Smooth muscle cell (in vitro differentiated cells): ENCODE results near the gene MAP3K2. TPM values are rescaled to one million over a fixed set of nuclear protein-coding genes. Genes with fewer than 3 reads are reported as not detected.

Experiments used
- DNase-seq: peaks from one replicate; lab custom pipeline; 2025; ENCODE audit not compliant: unreplicated experiment; lab: John Stamatoyannopoulos, UW
- H2AFZ ChIP-seq: fragments of 200-600 bp; sonication (generic); 2 replicates; pipeline ENCODE4 v1.6.0; 2016; ENCODE audit warnings: antibody characterized with exemption, low read depth, mild to moderate bottlenecking
- H3F3A ChIP-seq: fragments of 200-600 bp; sonication (generic); 2 replicates; pipeline ENCODE4 v1.6.0; 2017; ENCODE audit warnings: antibody characterized with exemption, low read depth
- H3K27ac ChIP-seq: fragments of 200-600 bp; sonication (generic); 2 replicates; pipeline ENCODE4 v1.5.1; 2016; ENCODE audit warnings: low read depth, mild to moderate bottlenecking
- H3K27me3 ChIP-seq: fragments of 200-600 bp; sonication (generic); 2 replicates; pipeline ENCODE4 v1.6.1; 2016; ENCODE audit warnings: low read depth, mild to moderate bottlenecking
- H3K36me3 ChIP-seq: fragments of 200-600 bp; sonication (generic); 2 replicates; pipeline ENCODE4 v1.5.1; 2016; ENCODE audit warnings: low read depth
- H3K4me1 ChIP-seq: fragments of 200-600 bp; sonication (generic); 2 replicates; pipeline ENCODE4 v1.5.1; 2016; ENCODE audit warnings: low read depth
- H3K4me2 ChIP-seq: fragments of 200-600 bp; sonication (generic); 2 replicates; pipeline ENCODE4 v1.6.0; 2016; ENCODE audit warnings: mild to moderate bottlenecking
- H3K4me3 ChIP-seq: fragments of 200-600 bp; sonication (generic); 2 replicates; pipeline ENCODE4 v1.5.1; 2016; ENCODE audit warnings: mild to moderate bottlenecking
- H3K79me2 ChIP-seq: fragments of 200-600 bp; sonication (generic); 2 replicates; pipeline ENCODE4 v1.6.0; 2016; ENCODE audit warnings: low read depth, mild to moderate bottlenecking
- H3K9ac ChIP-seq: fragments of 200-600 bp; sonication (generic); 2 replicates; pipeline ENCODE4 v1.6.0; 2016; ENCODE audit warnings: low read depth
- H3K9me3 ChIP-seq: fragments of 200-600 bp; sonication (generic); replicated peaks from 2 replicates; pipeline ENCODE4 v1.5.1; 2016; ENCODE audit warnings: low read depth
- H4K20me1 ChIP-seq: fragments of 200-600 bp; sonication (generic); 2 replicates; pipeline ENCODE4 v1.6.0; 2016; ENCODE audit warnings: low read depth
- WGBS: methylation state at CpG from one replicate; pipeline ENCODE4 v1.1.7; 2016; ENCODE audit warnings: low lambda C conversion rate; 5-methylcytosine and 5-hydroxymethylcytosine counted together
- polyA plus RNA-seq: library from polyadenylated mRNA; unstranded; fragments of >200 nt; fragmentation: Nextera tagmentation; extraction: Ambion mirVana; gene quantifications from 2 replicates; pipeline ENCODE4 v1.2.1, GENCODE V29; 2016
- total RNA-seq: library from RNA; depleted of rRNA; stranded (reverse); fragments of >200 nt; gene quantifications from 2 replicates; pipeline ENCODE4 v1.2.3, GENCODE V29; 2014
- TF ChIP-seq, protein P1 (sequence below): fragments of 200-600 bp; sonication (generic); IDR thresholded peaks from 2 replicates; pipeline ENCODE4 v1.5.1; 2017; ENCODE audit warnings: borderline replicate concordance, mild to moderate bottlenecking, antibody characterized with exemption; ENCODE audit not compliant: insufficient read depth, poor library complexity, severe bottlenecking

MAP3K2 gene
- total and polyA plus RNA-seq, 2 experiments from 2014 or later = 39.2 to 46.7 TPM

DNA sequence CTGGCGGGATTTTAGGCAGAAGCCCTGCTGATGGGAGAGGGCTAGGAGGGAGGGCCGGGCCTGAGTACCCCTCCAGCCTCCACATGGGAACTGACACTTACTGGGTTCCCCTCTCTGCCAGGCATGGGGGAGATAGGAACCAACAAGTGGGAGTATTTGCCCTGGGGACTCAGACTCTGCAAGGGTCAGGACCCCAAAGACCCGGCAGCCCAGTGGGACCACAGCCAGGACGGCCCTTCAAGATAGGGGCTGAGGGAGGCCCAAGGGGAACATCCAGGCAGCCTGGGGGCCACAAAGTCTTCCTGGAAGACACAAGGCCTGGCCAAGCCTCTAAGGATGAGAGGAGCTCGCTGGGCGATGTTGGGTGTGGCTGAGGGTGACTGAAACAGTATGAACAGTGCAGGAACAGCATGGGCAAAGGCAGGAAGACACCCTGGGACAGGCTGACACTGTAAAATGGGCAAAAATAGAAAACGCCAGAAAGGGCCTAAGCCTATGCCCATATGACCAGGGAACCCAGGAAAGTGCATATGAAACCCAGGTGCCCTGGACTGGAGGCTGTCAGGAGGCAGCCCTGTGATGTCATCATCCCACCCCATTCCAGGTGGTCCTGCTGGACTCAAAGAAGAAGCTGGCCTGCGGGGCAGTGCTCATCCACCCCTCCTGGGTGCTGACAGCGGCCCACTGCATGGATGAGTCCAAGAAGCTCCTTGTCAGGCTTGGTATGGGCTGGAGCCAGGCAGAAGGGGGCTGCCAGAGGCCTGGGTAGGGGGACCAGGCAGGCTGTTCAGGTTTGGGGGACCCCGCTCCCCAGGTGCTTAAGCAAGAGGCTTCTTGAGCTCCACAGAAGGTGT, 39.0 kb upstream of the MAP3K2 start:
- H3K9me3 ChIP-seq = no peaks in the 10 kb centered on the region
- no peak overlapping the region for H3K27ac ChIP-seq
- no peaks in the 10 kb centered on the region for H3K4me1 ChIP-seq
- H3F3A ChIP-seq = peaks cover 4% of the 10 kb centered on the region
- H3K27me3 ChIP-seq = peaks cover 28% of the 10 kb centered on the region
- H3K36me3 ChIP-seq = no peaks in the 10 kb centered on the region
- H4K20me1 ChIP-seq = no peaks in the 10 kb centered on the region
- no peak overlapping the region for H2AFZ ChIP-seq
- no peak overlapping the region for H3K9ac ChIP-seq
- H3K79me2 ChIP-seq = no peaks in the 10 kb centered on the region
- H3K4me2 ChIP-seq = no peak overlapping the region
- WGBS = 95% methylated on average over 10 of the region's 10 CpGs
- H3K4me3 ChIP-seq = no peak overlapping the region
- TF ChIP-seq, protein P1, sequence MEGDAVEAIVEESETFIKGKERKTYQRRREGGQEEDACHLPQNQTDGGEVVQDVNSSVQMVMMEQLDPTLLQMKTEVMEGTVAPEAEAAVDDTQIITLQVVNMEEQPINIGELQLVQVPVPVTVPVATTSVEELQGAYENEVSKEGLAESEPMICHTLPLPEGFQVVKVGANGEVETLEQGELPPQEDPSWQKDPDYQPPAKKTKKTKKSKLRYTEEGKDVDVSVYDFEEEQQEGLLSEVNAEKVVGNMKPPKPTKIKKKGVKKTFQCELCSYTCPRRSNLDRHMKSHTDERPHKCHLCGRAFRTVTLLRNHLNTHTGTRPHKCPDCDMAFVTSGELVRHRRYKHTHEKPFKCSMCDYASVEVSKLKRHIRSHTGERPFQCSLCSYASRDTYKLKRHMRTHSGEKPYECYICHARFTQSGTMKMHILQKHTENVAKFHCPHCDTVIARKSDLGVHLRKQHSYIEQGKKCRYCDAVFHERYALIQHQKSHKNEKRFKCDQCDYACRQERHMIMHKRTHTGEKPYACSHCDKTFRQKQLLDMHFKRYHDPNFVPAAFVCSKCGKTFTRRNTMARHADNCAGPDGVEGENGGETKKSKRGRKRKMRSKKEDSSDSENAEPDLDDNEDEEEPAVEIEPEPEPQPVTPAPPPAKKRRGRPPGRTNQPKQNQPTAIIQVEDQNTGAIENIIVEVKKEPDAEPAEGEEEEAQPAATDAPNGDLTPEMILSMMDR = no peak
- no peak for DNase-seq

DNA sequence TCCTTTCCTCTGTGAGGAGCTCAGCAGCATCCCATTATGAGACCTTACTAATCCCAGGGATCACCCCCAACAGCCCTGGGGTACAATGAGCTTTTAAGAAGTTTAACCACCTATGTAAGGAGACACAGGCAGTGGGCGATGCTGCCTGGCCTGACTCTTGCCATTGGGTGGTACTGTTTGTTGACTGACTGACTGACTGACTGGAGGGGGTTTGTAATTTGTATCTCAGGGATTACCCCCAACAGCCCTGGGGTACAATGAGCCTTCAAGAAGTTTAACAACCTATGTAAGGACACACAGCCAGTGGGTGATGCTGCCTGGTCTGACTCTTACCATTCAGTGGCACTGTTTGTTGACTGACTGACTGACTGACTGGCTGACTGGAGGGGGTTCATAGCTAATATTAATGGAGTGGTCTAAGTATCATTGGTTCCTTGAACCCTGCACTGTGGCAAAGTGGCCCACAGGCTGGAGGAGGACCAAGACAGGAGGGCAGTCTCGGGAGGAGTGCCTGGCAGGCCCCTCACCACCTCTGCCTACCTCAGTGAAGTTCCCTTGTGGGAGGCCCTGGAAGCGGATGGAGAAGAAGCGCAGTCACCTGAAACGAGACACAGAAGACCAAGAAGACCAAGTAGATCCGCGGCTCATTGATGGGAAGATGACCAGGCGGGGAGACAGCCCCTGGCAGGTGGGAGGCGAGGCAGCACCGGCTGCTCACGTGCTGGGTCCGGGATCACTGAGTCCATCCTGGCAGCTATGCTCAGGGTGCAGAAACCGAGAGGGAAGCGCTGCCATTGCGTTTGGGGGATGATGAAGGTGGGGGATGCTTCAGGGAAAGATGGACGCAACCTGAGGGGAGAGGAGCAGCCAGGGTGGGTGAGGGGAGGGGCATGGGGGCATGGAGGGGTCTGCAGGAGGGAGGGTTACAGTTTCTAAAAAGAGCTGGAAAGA, 38.0 kb upstream of the MAP3K2 start:
- TF ChIP-seq, protein P1 = no peak
- no peak overlapping the region for H3K4me3 ChIP-seq
- H3K36me3 ChIP-seq = no peaks in the 10 kb centered on the region
- no peaks in the 10 kb centered on the region for H3K4me1 ChIP-seq
- H3K4me2 ChIP-seq = no peak overlapping the region
- no peaks in the 10 kb centered on the region for H3K79me2 ChIP-seq
- DNase-seq = no peak
- H2AFZ ChIP-seq = no peak overlapping the region
- 95% methylated on average over 15 of the region's 16 CpGs for WGBS
- H3F3A ChIP-seq = peaks cover 4% of the 10 kb centered on the region
- no peak overlapping the region for H3K9ac ChIP-seq
- peaks cover 28% of the 10 kb centered on the region for H3K27me3 ChIP-seq
- H4K20me1 ChIP-seq = no peaks in the 10 kb centered on the region
- no peaks in the 10 kb centered on the region for H3K9me3 ChIP-seq
- H3K27ac ChIP-seq = no peak overlapping the region

DNA sequence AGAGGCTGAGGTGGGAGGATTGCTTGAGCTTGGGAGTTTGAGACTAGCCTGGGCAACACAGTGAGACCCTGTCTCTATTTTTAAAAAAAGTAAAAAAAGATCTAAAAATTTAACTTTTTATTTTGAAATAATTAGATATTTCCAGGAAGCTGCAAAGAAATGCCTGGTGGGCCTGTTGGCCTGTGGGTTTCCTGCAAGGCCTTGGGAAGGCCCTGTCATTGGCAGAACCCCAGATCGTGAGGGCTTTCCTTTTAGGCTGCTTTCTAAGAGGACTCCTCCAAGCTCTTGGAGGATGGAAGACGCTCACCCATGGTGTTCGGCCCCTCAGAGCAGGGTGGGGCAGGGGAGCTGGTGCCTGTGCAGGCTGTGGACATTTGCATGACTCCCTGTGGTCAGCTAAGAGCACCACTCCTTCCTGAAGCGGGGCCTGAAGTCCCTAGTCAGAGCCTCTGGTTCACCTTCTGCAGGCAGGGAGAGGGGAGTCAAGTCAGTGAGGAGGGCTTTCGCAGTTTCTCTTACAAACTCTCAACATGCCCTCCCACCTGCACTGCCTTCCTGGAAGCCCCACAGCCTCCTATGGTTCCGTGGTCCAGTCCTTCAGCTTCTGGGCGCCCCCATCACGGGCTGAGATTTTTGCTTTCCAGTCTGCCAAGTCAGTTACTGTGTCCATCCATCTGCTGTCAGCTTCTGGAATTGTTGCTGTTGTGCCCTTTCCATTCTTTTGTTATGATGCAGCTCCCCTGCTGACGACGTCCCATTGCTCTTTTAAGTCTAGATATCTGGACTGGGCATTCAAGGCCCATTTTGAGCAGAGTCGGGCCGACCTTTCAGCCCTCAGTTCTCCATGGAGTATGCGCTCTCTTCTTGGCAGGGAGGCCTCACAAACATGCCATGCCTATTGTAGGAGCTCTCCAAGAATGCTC, 37.1 kb upstream of the MAP3K2 start:
- no peak overlapping the region for H3K4me2 ChIP-seq

More for the DNA sequence above, 37.1 kb upstream of the MAP3K2 start:
- no peak for DNase-seq
- H3K4me1 ChIP-seq = no peaks in the 10 kb centered on the region
- H3K9ac ChIP-seq = no peak overlapping the region
- H3K27ac ChIP-seq = no peak overlapping the region
- peaks cover 4% of the 10 kb centered on the region for H3F3A ChIP-seq
- TF ChIP-seq, protein P1 = no peak
- no peak overlapping the region for H3K4me3 ChIP-seq
- H2AFZ ChIP-seq = no peak overlapping the region
- H3K27me3 ChIP-seq = peaks cover 28% of the 10 kb centered on the region
- H3K36me3 ChIP-seq = no peaks in the 10 kb centered on the region
- WGBS = 82% methylated on average over 13 of the region's 13 CpGs
- no peaks in the 10 kb centered on the region for H4K20me1 ChIP-seq
- no peaks in the 10 kb centered on the region for H3K9me3 ChIP-seq
- H3K79me2 ChIP-seq = no peaks in the 10 kb centered on the region
